Ishikawa (cell line): ENCODE results near the gene FGD5.

Experiments
- EP300 ChIP-seq: IDR thresholded peaks from 2 replicates; pipeline ENCODE4 v1.6.1; 2012; ENCODE audit warnings: borderline replicate concordance
- TEAD4 ChIP-seq: IDR thresholded peaks from 2 replicates; pipeline ENCODE4 v1.6.1; 2012
- TF ChIP-seq, protein P1 (sequence below): IDR thresholded peaks from 2 replicates; pipeline ENCODE4 v1.6.1; 2012
- TF ChIP-seq, protein P2 (sequence below): IDR thresholded peaks from 2 replicates; pipeline ENCODE4 v1.6.1; 2012; ENCODE audit warnings: low read depth, mild to moderate bottlenecking

GRCh38 chr3:14861446-14862302 lies 42.9 kb downstream of the FGD5 start:
- TF ChIP-seq, protein P1, sequence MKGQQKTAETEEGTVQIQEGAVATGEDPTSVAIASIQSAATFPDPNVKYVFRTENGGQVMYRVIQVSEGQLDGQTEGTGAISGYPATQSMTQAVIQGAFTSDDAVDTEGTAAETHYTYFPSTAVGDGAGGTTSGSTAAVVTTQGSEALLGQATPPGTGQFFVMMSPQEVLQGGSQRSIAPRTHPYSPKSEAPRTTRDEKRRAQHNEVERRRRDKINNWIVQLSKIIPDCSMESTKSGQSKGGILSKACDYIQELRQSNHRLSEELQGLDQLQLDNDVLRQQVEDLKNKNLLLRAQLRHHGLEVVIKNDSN: no peak
- TF ChIP-seq TEAD4 (no peak), EP300 (no peak)
- TF ChIP-seq, protein P2, sequence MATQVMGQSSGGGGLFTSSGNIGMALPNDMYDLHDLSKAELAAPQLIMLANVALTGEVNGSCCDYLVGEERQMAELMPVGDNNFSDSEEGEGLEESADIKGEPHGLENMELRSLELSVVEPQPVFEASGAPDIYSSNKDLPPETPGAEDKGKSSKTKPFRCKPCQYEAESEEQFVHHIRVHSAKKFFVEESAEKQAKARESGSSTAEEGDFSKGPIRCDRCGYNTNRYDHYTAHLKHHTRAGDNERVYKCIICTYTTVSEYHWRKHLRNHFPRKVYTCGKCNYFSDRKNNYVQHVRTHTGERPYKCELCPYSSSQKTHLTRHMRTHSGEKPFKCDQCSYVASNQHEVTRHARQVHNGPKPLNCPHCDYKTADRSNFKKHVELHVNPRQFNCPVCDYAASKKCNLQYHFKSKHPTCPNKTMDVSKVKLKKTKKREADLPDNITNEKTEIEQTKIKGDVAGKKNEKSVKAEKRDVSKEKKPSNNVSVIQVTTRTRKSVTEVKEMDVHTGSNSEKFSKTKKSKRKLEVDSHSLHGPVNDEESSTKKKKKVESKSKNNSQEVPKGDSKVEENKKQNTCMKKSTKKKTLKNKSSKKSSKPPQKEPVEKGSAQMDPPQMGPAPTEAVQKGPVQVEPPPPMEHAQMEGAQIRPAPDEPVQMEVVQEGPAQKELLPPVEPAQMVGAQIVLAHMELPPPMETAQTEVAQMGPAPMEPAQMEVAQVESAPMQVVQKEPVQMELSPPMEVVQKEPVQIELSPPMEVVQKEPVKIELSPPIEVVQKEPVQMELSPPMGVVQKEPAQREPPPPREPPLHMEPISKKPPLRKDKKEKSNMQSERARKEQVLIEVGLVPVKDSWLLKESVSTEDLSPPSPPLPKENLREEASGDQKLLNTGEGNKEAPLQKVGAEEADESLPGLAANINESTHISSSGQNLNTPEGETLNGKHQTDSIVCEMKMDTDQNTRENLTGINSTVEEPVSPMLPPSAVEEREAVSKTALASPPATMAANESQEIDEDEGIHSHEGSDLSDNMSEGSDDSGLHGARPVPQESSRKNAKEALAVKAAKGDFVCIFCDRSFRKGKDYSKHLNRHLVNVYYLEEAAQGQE: no peak
